Measurements from ENCODE around the gene POU2F3. TPM values are rescaled to one million over a fixed set of nuclear protein-coding genes. Genes with fewer than 3 reads are reported as not detected.

Gene POU2F3
- total and polyA plus RNA-seq, 2 of the 13 experiments (the other 11 are each of a cell fraction or from before 2014, with no cell fraction given): not detected

- TF ChIP-seq ARID5B (CRISPR knock-in tag; IDR thresholded peaks at IDR 0.05) (peak; percentile 81), ZNF205 (CRISPR knock-in tag; IDR thresholded peaks at IDR 0.05) (no peak; the same call in 1 of the 2 replicates), ZNF607 (CRISPR knock-in tag; IDR thresholded peaks at IDR 0.05; ENCODE audit: borderline replicate concordance) (no peak), ZNF747 (CRISPR knock-in tag; IDR thresholded peaks at IDR 0.05; ENCODE audit: borderline replicate concordance) (peak; percentile 46; the same call in 1 of the 2 replicates), ZBTB8A (CRISPR knock-in tag; IDR thresholded peaks at IDR 0.05; ENCODE audit: borderline replicate concordance, low read depth) (no peak), ZFP62 (CRISPR knock-in tag; IDR thresholded peaks at IDR 0.05) (no peak), ZNF552 (CRISPR knock-in tag; IDR thresholded peaks at IDR 0.05; ENCODE audit: borderline replicate concordance) (no peak), ZZZ3 (CRISPR knock-in tag; IDR thresholded peaks at IDR 0.05; ENCODE audit: borderline replicate concordance) (no peak; the same call in 1 of the 2 replicates), NBN (conservative IDR thresholded peaks at IDR 0.05) (no peak), HOXD1 (CRISPR knock-in tag; IDR thresholded peaks at IDR 0.05) (peak; percentile 34; the same call in 1 of the 2 replicates), MZF1 (CRISPR knock-in tag; IDR thresholded peaks at IDR 0.05; ENCODE audit: borderline replicate concordance) (no peak; the same call in 1 of the 2 replicates), TGIF2 (CRISPR knock-in tag; IDR thresholded peaks at IDR 0.05) (no peak), KDM6A (CRISPR knock-in tag; IDR thresholded peaks at IDR 0.05; ENCODE audit: low read depth) (peak; percentile 78), KDM5B (CRISPR knock-in tag; IDR thresholded peaks at IDR 0.05; ENCODE audit: borderline replicate concordance) (peak; percentile 73; the same call in 1 of the 2 replicates), MLLT10 (CRISPR knock-in tag; IDR thresholded peaks at IDR 0.05) (no peak), NKX3-1 (CRISPR knock-in tag; IDR thresholded peaks at IDR 0.05) (no peak), ZNF816 (CRISPR knock-in tag; IDR thresholded peaks at IDR 0.05; ENCODE audit: borderline replicate concordance) (no peak), ZBED4 (CRISPR knock-in tag; IDR thresholded peaks at IDR 0.05; ENCODE audit: borderline replicate concordance) (no peak), ZNF557 (CRISPR knock-in tag; IDR thresholded peaks at IDR 0.05) (no peak), HNRNPUL1 (IDR thresholded peaks at IDR 0.05; ENCODE audit: low read depth, low read length) (no peak)
Observed at GRCh38 chr11:120192831-120193625, 46.9 kb upstream of the POU2F3 start (continued).
